SK-N-SH treated with all-trans-retinoic acid at 6 μM for 48 hours (cell line): Measurements from ENCODE around the gene HUS1.

Experiments used
- GLIS3 ChIP-seq: fragments of 250-450 bp; sonication (Bioruptor Pico); IDR thresholded peaks from 2 replicates; pipeline ENCODE4 v1.5.0; 2020; ENCODE audit warnings: mild to moderate bottlenecking, moderate library complexity
- RARB ChIP-seq: fragments of 250-450 bp; sonication (Bioruptor Pico); IDR thresholded peaks from 2 replicates; pipeline ENCODE4 v1.8.0; 2021; ENCODE audit warnings: mild to moderate bottlenecking, moderate library complexity

- TF ChIP-seq GLIS3 (CRISPR knock-in tag) (no peak), RARB (no peak)
These were observed 23.2 kb downstream of the HUS1 start for GRCh38 chr7:47956220-47956619.
